ENCODE measurements around the gene SORCS2. TPM values are rescaled to one million over a fixed set of nuclear protein-coding genes. Genes with fewer than 3 reads are reported as not detected.

Gene SORCS2
- total RNA-seq, 1 experiment from 2014 or later, result not detected

DNA sequence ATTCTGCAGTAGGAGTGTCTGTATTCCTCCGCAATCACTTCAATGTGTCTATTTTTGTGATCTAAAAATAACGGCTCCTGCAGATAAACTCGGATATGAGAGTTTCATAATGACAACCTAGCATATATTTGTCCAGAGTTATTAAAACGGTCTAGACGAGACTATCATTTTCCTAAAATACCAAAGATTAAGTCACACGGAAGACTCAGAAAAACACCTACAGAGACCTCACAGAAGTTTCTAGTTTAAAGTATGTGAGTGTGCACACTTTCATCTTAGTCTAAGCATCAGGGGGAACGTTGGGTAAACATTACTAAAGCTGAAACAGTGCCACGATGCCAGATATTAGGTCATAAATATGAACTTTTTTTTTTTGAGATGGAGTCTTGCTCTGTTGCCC is 590.4 kb downstream of the SORCS2 start:
- no peaks in the 10 kb centered on the region for H3K4me1 Mint-ChIP-seq (ENCODE audit: insufficient read depth, unreplicated experiment)
- POLR2A ChIA-PET, result no interaction called here
- DNase-seq (ENCODE audit: unreplicated experiment), result no peak
- H3K9me3 Mint-ChIP-seq (ENCODE audit: unreplicated experiment), result no peaks in the 10 kb centered on the region
- H3K27me3 Mint-ChIP-seq (ENCODE audit: insufficient read depth, unreplicated experiment), result no peaks in the 10 kb centered on the region
- intact Hi-C loops (cut with micrococcal nuclease), result no loop called here
- H3K4me3 Mint-ChIP-seq (ENCODE audit: unreplicated experiment), result no peak overlapping the region
- H3K27ac Mint-ChIP-seq (ENCODE audit: low read depth, unreplicated experiment), result no peak overlapping the region
- no TSS peak for BruUV-seq (replicated peaks)
- TF ChIP-seq, protein P1, sequence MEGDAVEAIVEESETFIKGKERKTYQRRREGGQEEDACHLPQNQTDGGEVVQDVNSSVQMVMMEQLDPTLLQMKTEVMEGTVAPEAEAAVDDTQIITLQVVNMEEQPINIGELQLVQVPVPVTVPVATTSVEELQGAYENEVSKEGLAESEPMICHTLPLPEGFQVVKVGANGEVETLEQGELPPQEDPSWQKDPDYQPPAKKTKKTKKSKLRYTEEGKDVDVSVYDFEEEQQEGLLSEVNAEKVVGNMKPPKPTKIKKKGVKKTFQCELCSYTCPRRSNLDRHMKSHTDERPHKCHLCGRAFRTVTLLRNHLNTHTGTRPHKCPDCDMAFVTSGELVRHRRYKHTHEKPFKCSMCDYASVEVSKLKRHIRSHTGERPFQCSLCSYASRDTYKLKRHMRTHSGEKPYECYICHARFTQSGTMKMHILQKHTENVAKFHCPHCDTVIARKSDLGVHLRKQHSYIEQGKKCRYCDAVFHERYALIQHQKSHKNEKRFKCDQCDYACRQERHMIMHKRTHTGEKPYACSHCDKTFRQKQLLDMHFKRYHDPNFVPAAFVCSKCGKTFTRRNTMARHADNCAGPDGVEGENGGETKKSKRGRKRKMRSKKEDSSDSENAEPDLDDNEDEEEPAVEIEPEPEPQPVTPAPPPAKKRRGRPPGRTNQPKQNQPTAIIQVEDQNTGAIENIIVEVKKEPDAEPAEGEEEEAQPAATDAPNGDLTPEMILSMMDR (IDR thresholded peaks at IDR 0.05; ENCODE audit: unreplicated experiment), result no peak
- CTCF ChIA-PET, result interaction anchor here (0.6 kb wide), 1 partner anchor 696 kb away, joined by 4 read pairs; no protein-coding TSS in a partner anchor
- H3K36me3 Mint-ChIP-seq (ENCODE audit: insufficient read depth, unreplicated experiment), result peaks cover 33% of the 10 kb centered on the region

DNA sequence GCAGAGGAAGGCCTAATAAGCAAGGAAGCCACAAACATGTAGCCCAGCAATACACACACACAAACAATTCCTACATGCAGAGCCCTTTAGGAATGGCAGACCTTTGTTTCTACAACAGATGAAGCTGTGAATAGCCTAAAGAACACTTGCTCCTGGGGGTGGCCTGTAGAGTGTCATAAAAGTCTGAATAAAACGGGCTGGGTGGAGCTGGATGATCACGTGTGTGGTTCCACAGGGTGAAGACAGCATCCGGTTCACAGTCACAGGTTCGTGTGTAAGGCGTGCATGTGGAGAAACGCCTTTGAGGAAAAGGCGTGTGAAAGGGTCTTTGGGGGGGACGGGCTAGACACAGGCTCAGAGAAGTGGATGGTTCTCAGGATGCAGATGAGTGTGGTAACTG is 591.2 kb downstream of the SORCS2 start:
- no TSS peak for BruUV-seq (replicated peaks)
- no peaks in the 10 kb centered on the region for H3K4me1 Mint-ChIP-seq (ENCODE audit: insufficient read depth, unreplicated experiment)
- peaks cover 25% of the 10 kb centered on the region for H3K36me3 Mint-ChIP-seq (ENCODE audit: insufficient read depth, unreplicated experiment)
- TF ChIP-seq, protein P1 (IDR thresholded peaks at IDR 0.05; ENCODE audit: unreplicated experiment), result no peak
- ChIA-PET POLR2A (interaction anchor here (0.7 kb wide), 1 partner anchor 11 kb away, joined by 3 read pairs; no protein-coding TSS in a partner anchor), CTCF (no interaction called here)
- H3K4me3 Mint-ChIP-seq (ENCODE audit: unreplicated experiment), result no peak overlapping the region
- H3K27ac Mint-ChIP-seq (ENCODE audit: low read depth, unreplicated experiment), result no peak overlapping the region
- no peaks in the 10 kb centered on the region for H3K27me3 Mint-ChIP-seq (ENCODE audit: insufficient read depth, unreplicated experiment)
- H3K9me3 Mint-ChIP-seq (ENCODE audit: unreplicated experiment), result no peaks in the 10 kb centered on the region
- intact Hi-C loops (cut with micrococcal nuclease), result no loop called here
- no peak for DNase-seq (ENCODE audit: unreplicated experiment)

DNA sequence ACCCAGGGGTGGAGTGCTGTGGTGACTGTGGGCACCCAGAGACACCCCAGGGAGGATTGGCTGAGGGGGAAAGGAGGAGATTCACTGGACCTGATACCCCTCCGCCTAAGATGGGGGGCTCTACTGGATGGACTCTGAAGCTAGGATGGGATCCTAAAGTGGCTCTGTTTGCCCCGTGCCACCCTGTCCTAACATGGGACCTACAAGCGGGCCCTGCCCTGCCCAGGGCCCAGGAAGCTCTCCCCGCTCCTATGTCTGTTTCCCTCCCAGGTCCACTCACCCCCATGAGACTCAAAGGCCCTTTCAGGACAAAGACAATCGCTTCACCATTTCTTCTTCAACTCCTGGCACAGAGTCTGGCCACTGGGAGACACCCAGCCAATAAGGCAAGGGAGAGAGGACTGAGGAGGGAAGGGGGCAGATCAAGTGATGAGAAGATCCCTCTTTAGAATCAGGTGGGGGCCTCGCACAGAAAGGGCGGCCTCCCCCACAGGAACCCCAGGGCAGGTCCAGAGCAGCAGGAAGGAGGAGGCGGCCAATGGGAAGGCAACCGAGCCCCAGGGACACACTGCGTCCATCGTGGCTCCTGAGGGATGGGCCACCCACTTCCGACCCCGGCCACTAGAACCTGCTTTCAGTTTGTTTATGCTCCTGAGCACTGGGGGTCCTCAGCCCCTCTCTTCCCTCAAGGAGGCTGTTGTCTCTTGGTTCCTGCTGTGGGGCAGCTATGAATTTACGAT is 592.0 kb downstream of the SORCS2 start:
- H3K27ac Mint-ChIP-seq (ENCODE audit: low read depth, unreplicated experiment), result no peak overlapping the region
- POLR2A ChIA-PET, result no interaction called here
- H3K36me3 Mint-ChIP-seq (ENCODE audit: insufficient read depth, unreplicated experiment), result peaks cover 20% of the 10 kb centered on the region
- no peaks in the 10 kb centered on the region for H3K27me3 Mint-ChIP-seq (ENCODE audit: insufficient read depth, unreplicated experiment)
- H3K4me1 Mint-ChIP-seq (ENCODE audit: insufficient read depth, unreplicated experiment), result no peaks in the 10 kb centered on the region
- intact Hi-C loops (cut with micrococcal nuclease), result no loop called here
- CTCF ChIA-PET, result no interaction called here
- no peaks in the 10 kb centered on the region for H3K9me3 Mint-ChIP-seq (ENCODE audit: unreplicated experiment)
- BruUV-seq (replicated peaks), result no TSS peak
- H3K4me3 Mint-ChIP-seq (ENCODE audit: unreplicated experiment), result no peak overlapping the region
- TF ChIP-seq, protein P1 (IDR thresholded peaks at IDR 0.05; ENCODE audit: unreplicated experiment), result no peak
- no peak for DNase-seq (ENCODE audit: unreplicated experiment)

DNA sequence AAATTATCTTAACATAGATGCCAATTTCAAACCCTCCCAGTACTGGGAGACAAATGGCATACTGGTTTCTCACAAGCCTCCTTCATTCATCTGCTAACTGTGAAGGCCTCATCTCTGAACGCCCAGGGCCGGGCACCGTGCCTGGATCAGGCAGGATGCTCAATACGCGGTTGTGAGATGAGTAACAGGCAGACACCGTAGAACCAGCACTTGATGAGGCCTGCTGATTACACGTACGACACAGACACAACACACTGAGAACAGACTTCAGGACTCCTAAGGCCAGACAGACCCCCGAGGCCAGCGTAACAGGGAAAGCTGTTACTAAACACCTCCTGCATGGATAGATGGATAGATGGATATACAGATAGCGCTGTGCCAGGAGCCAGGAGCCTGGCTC is 592.7 kb downstream of the SORCS2 start:
- H3K4me3 Mint-ChIP-seq (ENCODE audit: unreplicated experiment), result no peak overlapping the region
- POLR2A ChIA-PET, result no interaction called here
- TF ChIP-seq, protein P1 (IDR thresholded peaks at IDR 0.05; ENCODE audit: unreplicated experiment), result no peak
- no peaks in the 10 kb centered on the region for H3K4me1 Mint-ChIP-seq (ENCODE audit: insufficient read depth, unreplicated experiment)
- CTCF ChIA-PET, result no interaction called here
- peaks cover 13% of the 10 kb centered on the region for H3K36me3 Mint-ChIP-seq (ENCODE audit: insufficient read depth, unreplicated experiment)
- H3K27me3 Mint-ChIP-seq (ENCODE audit: insufficient read depth, unreplicated experiment), result no peaks in the 10 kb centered on the region
- DNase-seq (ENCODE audit: unreplicated experiment), result no peak
- intact Hi-C loops (cut with micrococcal nuclease), result no loop called here
- H3K9me3 Mint-ChIP-seq (ENCODE audit: unreplicated experiment), result no peaks in the 10 kb centered on the region
- no TSS peak for BruUV-seq (replicated peaks)
- no peak overlapping the region for H3K27ac Mint-ChIP-seq (ENCODE audit: low read depth, unreplicated experiment)

Data from MCF 10A (cell line).